ENCODE results near the gene F5. TPM values are rescaled to one million over a fixed set of nuclear protein-coding genes. Genes with fewer than 3 reads are reported as not detected.

F5 gene
- total and polyA plus RNA-seq, 2 of the 13 experiments (the other 11 are each of a cell fraction or from before 2014, with no cell fraction given) = 38.3 to 64.0 TPM

DNA sequence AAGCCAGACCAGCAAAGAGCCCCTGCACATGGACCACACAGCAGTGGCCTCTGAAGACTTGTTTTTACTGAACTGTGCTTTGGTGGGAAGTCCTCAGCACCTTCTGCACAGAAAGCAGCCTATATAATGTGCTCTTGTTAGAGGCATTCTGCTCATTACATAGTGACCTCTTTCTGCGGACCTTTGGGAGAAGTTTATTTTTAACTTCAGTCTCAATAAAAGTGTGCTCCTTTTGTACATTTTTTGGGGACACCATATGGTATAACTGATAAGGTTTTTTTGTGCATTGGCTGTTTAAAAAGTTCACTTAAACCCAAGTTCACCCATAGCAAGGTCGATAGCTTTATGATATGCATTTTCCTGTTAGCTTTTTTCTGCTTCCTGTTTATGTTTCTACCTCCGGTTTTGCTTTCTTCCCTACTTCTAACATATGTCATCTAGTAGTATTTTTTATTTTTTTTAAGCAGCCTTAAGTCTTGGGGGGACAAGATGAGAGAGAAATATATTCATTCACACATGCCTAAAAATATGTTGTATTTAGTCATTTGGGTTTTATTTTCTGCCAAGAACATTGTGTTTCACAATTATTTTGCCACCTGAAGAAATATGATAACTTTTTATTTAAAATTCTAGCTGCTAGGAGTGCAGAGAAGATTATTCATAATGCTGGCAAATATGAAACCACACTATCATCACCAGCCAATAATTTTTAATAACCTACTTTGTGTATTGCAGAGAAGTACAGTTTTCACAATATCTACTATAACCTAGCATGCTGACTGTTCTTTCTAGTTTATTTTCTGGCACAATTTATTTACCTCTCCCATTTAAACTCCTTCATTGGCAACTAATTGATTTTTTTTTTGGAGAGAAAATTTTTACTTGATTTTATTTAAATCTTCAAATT, 77.6 kb downstream of the F5 start:
- H3K4me1 ChIP-seq (ENCODE audit: insufficient read depth, low read length) = peaks cover 56% of the 10 kb centered on the region
- no peaks in the 10 kb centered on the region for H4K20me1 ChIP-seq (ENCODE audit: insufficient read depth, low read length)
- no TSS peak for BruUV-seq (replicated peaks)
- peak overlapping the region; percentile 70 for H3K4me2 ChIP-seq (ENCODE audit: low read depth, low read length)
- no peaks in the 10 kb centered on the region for H3K27me3 ChIP-seq (ENCODE audit: control insufficient read depth in 1 of 2, insufficient read depth in 2 of 2, low read length in 2 of 2)
- ChIA-PET POLR2A (interaction anchor here (1.1 to 3.8 kb wide), 2 partner anchors 15 to 23 kb away, joined by 3 to 33 read pairs; partner anchors contain the start of gene SLC19A2), CTCF (ENCODE audit: low intra/inter-chr PET ratio, low total read pairs) (interaction anchor here (1.7 kb wide), 1 partner anchor 42 kb away, joined by 7 read pairs; no protein-coding TSS in a partner anchor)
- ATAC-seq (peak; percentile 90), DNase-seq (ENCODE audit: low spot score) (peak; percentile 39), FAIRE-seq (peak; percentile 68)
- H3K27ac ChIP-seq (ENCODE audit: extremely low read length, insufficient read depth, low read length) = peak overlapping the region; percentile 56
- H3K4me3 ChIP-seq (replicated peaks in 1 of 3; ENCODE audit: insufficient read depth in 1 of 3, low read depth in 2 of 3, low read length in 3 of 3) = peak overlapping the region in 2 of 3 experiments; percentile 53 to 54; a peak in 3 of 6 replicates
- peaks cover 3 to 9% of the 10 kb centered on the region in 2 experiments; a peak in 2 of 5 replicates for H3K36me3 ChIP-seq (replicated peaks in 1 of 2; ENCODE audit: control insufficient read depth in 1 of 2, insufficient read depth in 2 of 2, low read length in 2 of 2)
- H3K9me3 ChIP-seq (ENCODE audit: low read length) = no peaks in the 10 kb centered on the region
- no peaks in the 10 kb centered on the region for H3K79me2 ChIP-seq (ENCODE audit: insufficient read depth, low read length)
- no peak overlapping the region for H2AFZ ChIP-seq (ENCODE audit: low read length)
- WGBS (ENCODE audit: low lambda C conversion rate) = 1% methylated on average over 3 of the region's 3 CpGs
- in situ Hi-C loops (cut with HindIII; ENCODE audit: extremely low pct_ligation_motif_present, low pct_unique_long_range_greater_than_20kb) (no loop called here), intact Hi-C loops (cut with micrococcal nuclease; ENCODE audit: unreplicated experiment) (loop anchor here (1.0 to 2.0 kb wide), 3 partner anchors 22 to 141 kb away; partner anchors contain the start of gene NME7)
- H3K9ac ChIP-seq (ENCODE audit: insufficient read depth, low read depth, low read length) = peak overlapping the region; percentile 54
- TF ChIP-seq FOXO1 (CRISPR knock-in tag; IDR thresholded peaks at IDR 0.05) (0 out of 2 replicates have a peak, but pooled peaks have one; percentile 23), RARA (CRISPR knock-in tag; IDR thresholded peaks at IDR 0.05) (no peak), HNF4A (CRISPR knock-in tag; IDR thresholded peaks at IDR 0.05) (0 out of 2 replicates have a peak, but pooled peaks have one; percentile 9), GATAD2A (CRISPR knock-in tag; IDR thresholded peaks at IDR 0.05) (peak; percentile 19; the same call in 1 of the 2 replicates), ZNF484 (CRISPR knock-in tag; IDR thresholded peaks at IDR 0.05; ENCODE audit: borderline replicate concordance, low read depth) (no peak), NFIC (IDR thresholded peaks at IDR 0.05; ENCODE audit: low read length) (no peak), FOXK1 (CRISPR knock-in tag; IDR thresholded peaks at IDR 0.05; ENCODE audit: borderline replicate concordance, low read depth) (no peak), KLF12 (CRISPR knock-in tag; IDR thresholded peaks at IDR 0.05; ENCODE audit: borderline replicate concordance) (no peak), DNMT1 (CRISPR knock-in tag; IDR thresholded peaks at IDR 0.05) (no peak), ZNF260 (CRISPR knock-in tag; IDR thresholded peaks at IDR 0.05; ENCODE audit: borderline replicate concordance, low read depth) (no peak), ELF1 (CRISPR knock-in tag; IDR thresholded peaks at IDR 0.05) (no peak), POLR2G (IDR thresholded peaks at IDR 0.05; ENCODE audit: low read depth, low read length) (peak; percentile 66; the same call in 1 of the 2 replicates), BRD4 (CRISPR knock-in tag; IDR thresholded peaks at IDR 0.05) (no peak)
- TF ChIP-seq, protein P1, sequence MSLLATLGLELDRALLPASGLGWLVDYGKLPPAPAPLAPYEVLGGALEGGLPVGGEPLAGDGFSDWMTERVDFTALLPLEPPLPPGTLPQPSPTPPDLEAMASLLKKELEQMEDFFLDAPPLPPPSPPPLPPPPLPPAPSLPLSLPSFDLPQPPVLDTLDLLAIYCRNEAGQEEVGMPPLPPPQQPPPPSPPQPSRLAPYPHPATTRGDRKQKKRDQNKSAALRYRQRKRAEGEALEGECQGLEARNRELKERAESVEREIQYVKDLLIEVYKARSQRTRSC (CRISPR knock-in tag; IDR thresholded peaks at IDR 0.05; ENCODE audit: low read depth) = no peak
- TF ChIP-seq, protein P2, sequence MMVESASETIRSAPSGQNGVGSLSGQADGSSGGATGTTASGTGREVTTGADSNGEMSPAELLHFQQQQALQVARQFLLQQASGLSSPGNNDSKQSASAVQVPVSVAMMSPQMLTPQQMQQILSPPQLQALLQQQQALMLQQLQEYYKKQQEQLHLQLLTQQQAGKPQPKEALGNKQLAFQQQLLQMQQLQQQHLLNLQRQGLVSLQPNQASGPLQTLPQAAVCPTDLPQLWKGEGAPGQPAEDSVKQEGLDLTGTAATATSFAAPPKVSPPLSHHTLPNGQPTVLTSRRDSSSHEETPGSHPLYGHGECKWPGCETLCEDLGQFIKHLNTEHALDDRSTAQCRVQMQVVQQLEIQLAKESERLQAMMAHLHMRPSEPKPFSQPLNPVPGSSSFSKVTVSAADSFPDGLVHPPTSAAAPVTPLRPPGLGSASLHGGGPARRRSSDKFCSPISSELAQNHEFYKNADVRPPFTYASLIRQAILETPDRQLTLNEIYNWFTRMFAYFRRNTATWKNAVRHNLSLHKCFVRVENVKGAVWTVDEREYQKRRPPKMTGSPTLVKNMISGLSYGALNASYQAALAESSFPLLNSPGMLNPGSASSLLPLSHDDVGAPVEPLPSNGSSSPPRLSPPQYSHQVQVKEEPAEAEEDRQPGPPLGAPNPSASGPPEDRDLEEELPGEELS (CRISPR knock-in tag; IDR thresholded peaks at IDR 0.05) = peak; percentile 42; the same call in 1 of the 2 replicates
- TF ChIP-seq, protein P3, sequence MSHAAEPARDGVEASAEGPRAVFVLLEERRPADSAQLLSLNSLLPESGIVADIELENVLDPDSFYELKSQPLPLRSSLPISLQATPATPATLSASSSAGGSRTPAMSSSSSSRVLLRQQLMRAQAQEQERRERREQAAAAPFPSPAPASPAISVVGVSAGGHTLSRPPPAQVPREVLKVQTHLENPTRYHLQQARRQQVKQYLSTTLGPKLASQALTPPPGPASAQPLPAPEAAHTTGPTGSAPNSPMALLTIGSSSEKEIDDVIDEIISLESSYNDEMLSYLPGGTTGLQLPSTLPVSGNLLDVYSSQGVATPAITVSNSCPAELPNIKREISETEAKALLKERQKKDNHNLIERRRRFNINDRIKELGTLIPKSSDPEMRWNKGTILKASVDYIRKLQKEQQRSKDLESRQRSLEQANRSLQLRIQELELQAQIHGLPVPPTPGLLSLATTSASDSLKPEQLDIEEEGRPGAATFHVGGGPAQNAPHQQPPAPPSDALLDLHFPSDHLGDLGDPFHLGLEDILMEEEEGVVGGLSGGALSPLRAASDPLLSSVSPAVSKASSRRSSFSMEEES (CRISPR knock-in tag; IDR thresholded peaks at IDR 0.05) = no peak
- TF ChIP-seq, protein P4, sequence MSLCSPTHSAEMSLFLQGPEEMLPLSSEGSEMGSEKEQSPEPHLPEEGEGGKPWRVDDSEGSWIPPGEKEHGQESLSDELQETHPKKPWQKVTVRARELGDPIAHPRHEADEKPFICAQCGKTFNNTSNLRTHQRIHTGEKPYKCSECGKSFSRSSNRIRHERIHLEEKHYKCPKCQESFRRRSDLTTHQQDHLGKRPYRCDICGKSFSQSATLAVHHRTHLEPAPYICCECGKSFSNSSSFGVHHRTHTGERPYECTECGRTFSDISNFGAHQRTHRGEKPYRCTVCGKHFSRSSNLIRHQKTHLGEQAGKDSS (CRISPR knock-in tag; IDR thresholded peaks at IDR 0.05; ENCODE audit: borderline replicate concordance, low read depth) = no peak

Data from HepG2 (cell line).